Endothelial cell (in vitro differentiated cells): Measurements from ENCODE around the gene PRELP. TPM values are rescaled to one million over a fixed set of nuclear protein-coding genes. Genes with fewer than 3 reads are reported as not detected.

Experiments used
- DNase-seq: peaks from one replicate; pipeline ENCODE4 v3.0.0; 2021; ENCODE audit warnings: low spot score
- H3K27ac Mint-ChIP-seq: one replicate; pipeline ENCODE4 v1.8.0; 2021; ENCODE audit warnings: mixed read lengths, inconsistent platforms; ENCODE audit not compliant: unreplicated experiment
- H3K27me3 Mint-ChIP-seq: one replicate; pipeline ENCODE4 v1.8.0; 2021; ENCODE audit warnings: mild to moderate bottlenecking, moderate library complexity, mixed read lengths, inconsistent platforms; ENCODE audit not compliant: unreplicated experiment
- H3K36me3 Mint-ChIP-seq: one replicate; pipeline ENCODE4 v1.8.0; 2021; ENCODE audit warnings: mild to moderate bottlenecking, low read depth, mixed read lengths, inconsistent platforms; ENCODE audit not compliant: unreplicated experiment
- H3K4me1 Mint-ChIP-seq: one replicate; pipeline ENCODE4 v1.8.0; 2021; ENCODE audit warnings: mild to moderate bottlenecking, mixed read lengths, inconsistent platforms; ENCODE audit not compliant: unreplicated experiment
- H3K4me3 Mint-ChIP-seq: one replicate; pipeline ENCODE4 v1.8.0; 2021; ENCODE audit warnings: mild to moderate bottlenecking, mixed read lengths, inconsistent platforms; ENCODE audit not compliant: unreplicated experiment
- H3K9me3 Mint-ChIP-seq: one replicate; pipeline ENCODE4 v1.8.0; 2021; ENCODE audit warnings: mixed read lengths, inconsistent platforms; ENCODE audit not compliant: unreplicated experiment
- CTCF ChIP-seq: fragments of 200-600 bp; sonication (generic); IDR thresholded peaks from one replicate; pipeline ENCODE4 v1.5.0; 2021; ENCODE audit warnings: antibody characterized with exemption; ENCODE audit not compliant: unreplicated experiment
- total RNA-seq: library from RNA; stranded (reverse); fragmentation: NEBNext Ultra II Directional; extraction: Animal tissue kit (Norgen Biotek cat#: 25700); gene quantifications from one replicate; pipeline ENCODE4 v1.2.1, GENCODE V29; 2021; ENCODE audit not compliant: unreplicated experiment

Gene PRELP
- total RNA-seq, 1 donor from 2014 or later = 0.13 TPM

GRCh38 chr1:203534012-203534411, 58.4 kb downstream of the PRELP start:
- peaks cover 5% of the 10 kb centered on the region for H3K27me3 Mint-ChIP-seq
- H3K27ac Mint-ChIP-seq = no peak overlapping the region
- TF ChIP-seq CTCF = no peak
- no peak overlapping the region for H3K4me3 Mint-ChIP-seq
- H3K4me1 Mint-ChIP-seq = peaks cover 14% of the 10 kb centered on the region
- DNase-seq = no peak
- H3K36me3 Mint-ChIP-seq = no peaks in the 10 kb centered on the region
- H3K9me3 Mint-ChIP-seq = no peaks in the 10 kb centered on the region

- no peak overlapping the region for H3K4me3 Mint-ChIP-seq
- peaks cover 8% of the 10 kb centered on the region for H3K4me1 Mint-ChIP-seq
- H3K9me3 Mint-ChIP-seq = no peaks in the 10 kb centered on the region
- DNase-seq = no peak
- TF ChIP-seq CTCF = no peak
- no peaks in the 10 kb centered on the region for H3K36me3 Mint-ChIP-seq
- no peak overlapping the region for H3K27ac Mint-ChIP-seq
- peaks cover 4% of the 10 kb centered on the region for H3K27me3 Mint-ChIP-seq
Observed at GRCh38 chr1:203534526-203534925, 58.9 kb downstream of the PRELP start.

- no peak for TF ChIP-seq CTCF
- H3K27ac Mint-ChIP-seq = no peak overlapping the region
- H3K4me1 Mint-ChIP-seq = no peaks in the 10 kb centered on the region
- no peaks in the 10 kb centered on the region for H3K9me3 Mint-ChIP-seq
- no peak for DNase-seq
- H3K4me3 Mint-ChIP-seq = no peak overlapping the region
- H3K27me3 Mint-ChIP-seq = peaks cover 4% of the 10 kb centered on the region
- no peaks in the 10 kb centered on the region for H3K36me3 Mint-ChIP-seq
Observed at GRCh38 chr1:203536575-203536974, 61.0 kb downstream of the PRELP start.

GRCh38 chr1:203536980-203537455, 61.4 kb downstream of the PRELP start:
- Mint-ChIP-seq H3K4me3 (no peak overlapping the region), H3K9me3 (no peaks in the 10 kb centered on the region), H3K27me3 (peaks cover 1% of the 10 kb centered on the region), H3K36me3 (no peaks in the 10 kb centered on the region), H3K27ac (no peak overlapping the region), H3K4me1 (no peaks in the 10 kb centered on the region)
- no peak for DNase-seq
- TF ChIP-seq CTCF = no peak

- no peak overlapping the region for H3K4me3 Mint-ChIP-seq
- H3K4me1 Mint-ChIP-seq = no peaks in the 10 kb centered on the region
- no peaks in the 10 kb centered on the region for H3K9me3 Mint-ChIP-seq
- H3K27me3 Mint-ChIP-seq = no peaks in the 10 kb centered on the region
- no peak overlapping the region for H3K27ac Mint-ChIP-seq
- TF ChIP-seq CTCF = no peak
- DNase-seq = no peak
- no peaks in the 10 kb centered on the region for H3K36me3 Mint-ChIP-seq
Observed at GRCh38 chr1:203537806-203538464, 62.3 kb downstream of the PRELP start.
